Ascending aorta (tissue), 2 donors: Measurements from ENCODE around the gene LOXL3. TPM values are rescaled to one million over a fixed set of nuclear protein-coding genes. Genes with fewer than 3 reads are reported as not detected.

Source experiments
- DNase-seq, 2 donors: peaks; one replicate each; pipeline ENCODE4 v3.0.0-alpha.2; 2019; ENCODE audit warnings: low spot score in 2 of 2
- H3K27ac ChIP-seq, 2 donors: fragments of 200-600 bp; sonication (generic); one replicate each; pipeline ENCODE4 v1.5.1; 2016 to 2017; ENCODE audit warnings: mild to moderate bottlenecking in 1 of 2
- H3K27me3 ChIP-seq: fragments of 200-600 bp; sonication (generic); one replicate; pipeline ENCODE4 v1.5.1; 2017
- H3K36me3 ChIP-seq, 2 donors: fragments of 200-600 bp; sonication (generic); one replicate each; pipeline ENCODE4 v1.5.1; 2016
- H3K4me1 ChIP-seq, 2 donors: fragments of 200-600 bp; sonication (generic); one replicate each; pipeline ENCODE4 v1.5.1; 2016 to 2017; ENCODE audit warnings: mild to moderate bottlenecking in 1 of 2
- H3K4me3 ChIP-seq, 2 donors: fragments of 200-600 bp; sonication (generic); one replicate each; pipeline ENCODE4 v1.5.1; 2016 to 2017; ENCODE audit warnings: mild to moderate bottlenecking in 1 of 2
- H3K9me3 ChIP-seq, 2 donors: fragments of 200-600 bp; sonication (generic); one replicate each; pipeline ENCODE4 v1.5.1; 2016
- CTCF ChIP-seq, 3 experiments: fragments of 200-600 bp in 2 of 3; fragments of 450-650 bp in 1 of 3; sonication (generic) in 2 of 3; IDR thresholded peaks; one replicate each; pipeline ENCODE4 v1.5.1; 2016 to 2019; ENCODE audit warnings: antibody characterized with exemption in 3 of 3, mild to moderate bottlenecking in 1 of 3, moderate library complexity in 1 of 3
- intact Hi-C: fragments of 100-400 bp; cut with DNase I; formaldehyde crosslinking; loops from one replicate; pipeline ENCODE4 v1.15.1; 2023
- total RNA-seq: library from RNA; depleted of rRNA; stranded (reverse); fragments of >200 nt; gene quantifications from one replicate; pipeline ENCODE4 v1.1.0, GENCODE V29; 2016

Gene LOXL3
- total RNA-seq, 1 donor from 2014 or later: 19.8 TPM

DNA sequence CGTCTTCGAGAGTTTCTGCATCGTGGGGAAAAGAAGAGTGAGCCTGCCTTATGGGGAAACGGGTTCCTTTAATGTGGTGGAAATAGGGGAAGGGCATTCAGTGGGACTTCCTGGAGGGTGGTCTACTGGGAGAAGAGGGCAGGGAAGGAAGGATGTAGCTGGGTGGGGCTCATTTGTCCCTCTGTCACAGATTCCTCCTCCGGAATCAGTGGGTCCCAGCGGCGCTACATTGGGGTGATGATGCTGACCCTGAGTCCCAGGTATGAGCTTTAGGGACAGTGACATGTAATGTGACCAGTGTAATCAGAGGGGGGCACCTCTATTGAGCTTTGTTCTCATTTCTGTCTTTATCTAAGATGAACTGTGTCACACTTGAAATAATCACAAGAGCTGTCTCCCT, 22.1 kb downstream of the LOXL3 start:
- no peaks in the 10 kb centered on the region for H3K27me3 ChIP-seq
- TF ChIP-seq CTCF (IDR thresholded peaks at IDR 0.05): no peak
- H3K9me3 ChIP-seq: no peaks in the 10 kb centered on the region
- intact Hi-C loops: loop anchor here (5.0 kb wide), 1 partner anchor 121 kb away; the partner anchor contains the start of gene SEMA4F
- H3K27ac ChIP-seq: peak overlapping the region in 1 of 2 donors; percentile 79
- peaks cover 9 to 33% of the 10 kb centered on the region in 2 donors for H3K36me3 ChIP-seq
- peaks cover 13 to 21% of the 10 kb centered on the region in 2 donors for H3K4me1 ChIP-seq
- DNase-seq: no peak
- no peak overlapping the region for H3K4me3 ChIP-seq

DNA sequence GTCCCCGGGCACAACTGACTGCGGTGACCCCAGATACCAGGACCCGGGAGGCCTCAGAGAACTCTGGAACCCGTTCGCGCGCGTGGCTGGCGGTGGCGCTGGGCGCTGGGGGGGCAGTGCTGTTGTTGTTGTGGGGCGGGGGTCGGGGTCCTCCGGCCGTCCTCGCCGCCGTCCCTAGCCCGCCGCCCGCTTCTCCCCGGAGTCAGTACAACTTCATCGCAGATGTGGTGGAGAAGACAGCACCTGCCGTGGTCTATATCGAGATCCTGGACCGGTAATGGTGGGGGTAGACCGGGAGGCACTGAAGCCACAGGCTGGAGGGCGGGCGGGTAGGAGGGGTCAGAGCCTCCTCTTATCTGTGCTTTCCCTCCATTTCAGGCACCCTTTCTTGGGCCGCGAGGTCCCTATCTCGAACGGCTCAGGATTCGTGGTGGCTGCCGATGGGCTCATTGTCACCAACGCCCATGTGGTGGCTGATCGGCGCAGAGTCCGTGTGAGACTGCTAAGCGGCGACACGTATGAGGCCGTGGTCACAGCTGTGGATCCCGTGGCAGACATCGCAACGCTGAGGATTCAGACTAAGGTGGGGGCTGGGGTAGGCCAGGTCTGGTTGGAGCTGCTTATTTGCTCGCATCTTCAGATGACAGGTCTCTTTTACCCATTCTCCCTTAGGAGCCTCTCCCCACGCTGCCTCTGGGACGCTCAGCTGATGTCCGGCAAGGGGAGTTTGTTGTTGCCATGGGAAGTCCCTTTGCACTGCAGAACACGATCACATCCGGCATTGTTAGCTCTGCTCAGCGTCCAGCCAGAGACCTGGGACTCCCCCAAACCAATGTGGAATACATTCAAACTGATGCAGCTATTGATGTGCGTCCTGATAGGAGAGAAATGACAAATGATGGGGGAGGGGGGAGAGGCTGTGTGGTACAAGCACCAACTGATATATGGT, 23.2 kb downstream of the LOXL3 start:
- H3K36me3 ChIP-seq: peaks cover 15 to 43% of the 10 kb centered on the region in 2 donors
- H3K27me3 ChIP-seq: no peaks in the 10 kb centered on the region
- intact Hi-C loops: loop anchor here (1.0 to 5.0 kb wide), 2 partner anchors 57 to 122 kb away; partner anchors contain the start of gene SEMA4F
- TF ChIP-seq CTCF (IDR thresholded peaks at IDR 0.05): no peak
- peak overlapping the region; percentile 79 to 84 for H3K27ac ChIP-seq
- peak overlapping the region; percentile 78 to 85 for H3K4me3 ChIP-seq
- H3K9me3 ChIP-seq: no peaks in the 10 kb centered on the region
- peaks cover 13 to 21% of the 10 kb centered on the region in 2 donors for H3K4me1 ChIP-seq
- no peak for DNase-seq

GRCh38 chr2:74529357-74530238, 24.1 kb downstream of the LOXL3 start, which contains the start of the genes AUP1 and HTRA2:
TSS of gene AUP1 (minus strand) at chr2:74529706. CDS start at chr2:74529629, 77 bp downstream.
TSS of gene HTRA2 (plus strand) at chr2:74529933. CDS start at chr2:74530007, 74 bp downstream.
- peak in 1 of 3 experiments; percentile 18 for TF ChIP-seq CTCF (IDR thresholded peaks at IDR 0.05)
- Histone ChIP-seq H3K4me3 (peak within 1 kb of the TSS; percentile 78 to 85), H3K9me3 (no peaks in the 10 kb centered on the region), H3K4me1 (peaks cover 13 to 21% of the 10 kb centered on the region in 2 donors), H3K27me3 (no peaks in the 10 kb centered on the region), H3K27ac (peak within 1 kb of the TSS; percentile 84 to 88), H3K36me3 (peaks cover 15 to 43% of the 10 kb centered on the region in 2 donors)
- intact Hi-C loops: loop anchor here (1.0 to 5.0 kb wide), 6 partner anchors 22 to 123 kb away; partner anchors contain the start of genes DOK1, PCGF1, SEMA4F and TTC31
- peak; percentile 95 to 99 for DNase-seq

DNA sequence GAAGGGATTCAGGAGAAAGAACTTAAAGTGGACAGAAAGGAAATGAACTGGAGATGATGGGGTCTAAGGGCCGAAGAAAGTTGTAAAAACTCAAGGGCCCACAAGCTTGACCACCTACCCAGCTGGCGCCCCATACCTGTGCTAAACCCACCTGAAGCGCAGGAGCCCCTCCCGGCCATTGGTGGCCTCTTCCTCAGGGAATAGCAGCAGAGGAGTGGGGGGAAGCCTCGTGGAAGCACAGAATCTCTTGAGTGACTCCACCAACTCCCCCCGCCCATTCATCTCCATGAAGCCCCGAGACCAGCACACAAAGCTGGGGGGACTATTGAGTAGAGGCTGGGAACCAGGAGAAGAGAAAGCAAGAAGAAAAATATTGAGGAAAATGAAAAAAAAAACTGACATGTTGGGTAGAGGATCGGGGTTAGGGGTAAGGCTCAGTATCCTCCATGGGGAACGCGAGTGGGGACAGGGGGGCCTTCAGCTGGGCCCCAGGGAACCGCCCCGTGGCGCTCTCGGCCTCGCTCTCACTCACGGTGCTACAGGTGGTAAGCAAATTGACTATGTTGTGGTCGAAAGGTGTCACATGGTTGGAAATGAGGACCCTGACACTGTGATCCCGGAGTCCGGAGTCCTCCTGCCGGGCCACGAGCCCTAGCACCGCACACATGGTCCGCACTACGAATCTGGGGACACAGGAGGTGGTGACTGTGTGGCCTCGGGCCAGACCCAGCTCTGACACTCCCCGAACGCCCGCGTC, 25.0 kb downstream of the LOXL3 start:
- DNase-seq: no peak
- H3K36me3 ChIP-seq: peaks cover 15 to 43% of the 10 kb centered on the region in 2 donors
- no peak for TF ChIP-seq CTCF (IDR thresholded peaks at IDR 0.05)
- peak overlapping the region; percentile 78 to 85 for H3K4me3 ChIP-seq
- H3K27me3 ChIP-seq: no peaks in the 10 kb centered on the region
- no peaks in the 10 kb centered on the region for H3K9me3 ChIP-seq
- H3K4me1 ChIP-seq: peaks cover 13 to 21% of the 10 kb centered on the region in 2 donors
- H3K27ac ChIP-seq: peak overlapping the region; percentile 84 to 88
- intact Hi-C loops: loop anchor here (1.0 to 2.0 kb wide), 4 partner anchors 21 to 70 kb away; partner anchors contain the start of genes DOK1, PCGF1, TTC31 and WBP1
